ENCODE measurements around the gene ELANE.

ELANE gene

DNA sequence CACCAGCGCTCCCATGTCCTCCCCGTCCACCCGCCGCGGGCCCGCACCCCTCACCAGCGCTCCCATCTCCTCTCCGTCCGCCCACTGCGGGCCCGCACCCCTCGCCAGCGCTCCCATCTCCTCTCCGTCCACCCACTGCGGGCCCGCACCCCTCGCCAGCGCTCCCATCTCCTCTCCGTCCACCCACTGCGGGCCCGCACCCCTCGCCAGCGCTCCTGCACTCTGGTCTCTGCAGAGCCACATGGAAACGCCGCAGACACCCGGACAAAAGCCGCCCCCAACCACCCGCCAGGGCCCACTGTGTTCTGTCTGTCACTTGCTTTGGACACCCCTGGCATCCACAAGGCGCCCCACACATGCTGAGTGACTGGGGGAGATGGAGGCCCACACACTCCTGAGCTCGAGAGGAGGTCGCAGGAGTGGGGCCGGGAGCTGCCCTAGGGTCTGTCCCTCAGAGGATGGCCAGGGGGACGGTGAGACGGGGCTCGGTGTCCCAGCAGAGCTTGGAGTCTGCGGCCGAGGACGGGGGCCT, 14.7 kb downstream of the ELANE start:
- TF ChIP-seq, protein P1, sequence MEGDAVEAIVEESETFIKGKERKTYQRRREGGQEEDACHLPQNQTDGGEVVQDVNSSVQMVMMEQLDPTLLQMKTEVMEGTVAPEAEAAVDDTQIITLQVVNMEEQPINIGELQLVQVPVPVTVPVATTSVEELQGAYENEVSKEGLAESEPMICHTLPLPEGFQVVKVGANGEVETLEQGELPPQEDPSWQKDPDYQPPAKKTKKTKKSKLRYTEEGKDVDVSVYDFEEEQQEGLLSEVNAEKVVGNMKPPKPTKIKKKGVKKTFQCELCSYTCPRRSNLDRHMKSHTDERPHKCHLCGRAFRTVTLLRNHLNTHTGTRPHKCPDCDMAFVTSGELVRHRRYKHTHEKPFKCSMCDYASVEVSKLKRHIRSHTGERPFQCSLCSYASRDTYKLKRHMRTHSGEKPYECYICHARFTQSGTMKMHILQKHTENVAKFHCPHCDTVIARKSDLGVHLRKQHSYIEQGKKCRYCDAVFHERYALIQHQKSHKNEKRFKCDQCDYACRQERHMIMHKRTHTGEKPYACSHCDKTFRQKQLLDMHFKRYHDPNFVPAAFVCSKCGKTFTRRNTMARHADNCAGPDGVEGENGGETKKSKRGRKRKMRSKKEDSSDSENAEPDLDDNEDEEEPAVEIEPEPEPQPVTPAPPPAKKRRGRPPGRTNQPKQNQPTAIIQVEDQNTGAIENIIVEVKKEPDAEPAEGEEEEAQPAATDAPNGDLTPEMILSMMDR (IDR thresholded peaks at IDR 0.05) = no peak
- H3K4me1 ChIP-seq (ENCODE audit: control insufficient read depth in 1 of 2, insufficient read depth in 1 of 2, low read depth in 1 of 2, low read length in 1 of 2) = peaks cover 21 to 25% of the 10 kb centered on the region in 2 experiments
- no peaks in the 10 kb centered on the region for H3K9me3 ChIP-seq
- no peak overlapping the region for H3K4me3 ChIP-seq (ENCODE audit: low read depth in 1 of 2, low read length in 1 of 2)
- H3K27ac ChIP-seq = no peak overlapping the region
- H3K36me3 ChIP-seq = peaks cover 48% of the 10 kb centered on the region
- H3K27me3 ChIP-seq = peaks cover 10% of the 10 kb centered on the region

DNA sequence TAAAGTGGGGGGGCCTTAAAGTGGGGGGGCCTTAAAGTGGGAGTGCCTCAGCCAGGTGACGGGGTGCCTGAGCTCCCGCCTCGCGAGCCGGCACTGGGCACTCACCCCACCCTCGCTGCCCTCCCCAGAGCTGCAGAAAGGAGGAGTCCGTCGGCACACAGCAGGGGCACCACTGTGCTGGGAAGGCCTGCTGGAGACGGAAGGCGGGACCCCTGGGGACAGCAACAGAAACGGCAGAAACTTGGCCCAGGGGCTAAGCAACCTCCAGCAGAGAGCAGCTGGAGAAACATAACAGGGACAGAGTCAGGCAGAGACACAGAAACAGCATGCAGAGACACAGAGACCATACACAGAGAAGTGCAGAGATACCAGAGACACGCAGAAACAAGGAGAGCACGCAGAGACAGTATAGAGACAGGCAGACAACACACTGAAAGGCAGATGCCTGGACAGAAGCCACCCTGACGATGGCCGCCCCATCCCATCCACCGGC, 15.2 kb downstream of the ELANE start:
- TF ChIP-seq, protein P1 (IDR thresholded peaks at IDR 0.05) = no peak

DNA sequence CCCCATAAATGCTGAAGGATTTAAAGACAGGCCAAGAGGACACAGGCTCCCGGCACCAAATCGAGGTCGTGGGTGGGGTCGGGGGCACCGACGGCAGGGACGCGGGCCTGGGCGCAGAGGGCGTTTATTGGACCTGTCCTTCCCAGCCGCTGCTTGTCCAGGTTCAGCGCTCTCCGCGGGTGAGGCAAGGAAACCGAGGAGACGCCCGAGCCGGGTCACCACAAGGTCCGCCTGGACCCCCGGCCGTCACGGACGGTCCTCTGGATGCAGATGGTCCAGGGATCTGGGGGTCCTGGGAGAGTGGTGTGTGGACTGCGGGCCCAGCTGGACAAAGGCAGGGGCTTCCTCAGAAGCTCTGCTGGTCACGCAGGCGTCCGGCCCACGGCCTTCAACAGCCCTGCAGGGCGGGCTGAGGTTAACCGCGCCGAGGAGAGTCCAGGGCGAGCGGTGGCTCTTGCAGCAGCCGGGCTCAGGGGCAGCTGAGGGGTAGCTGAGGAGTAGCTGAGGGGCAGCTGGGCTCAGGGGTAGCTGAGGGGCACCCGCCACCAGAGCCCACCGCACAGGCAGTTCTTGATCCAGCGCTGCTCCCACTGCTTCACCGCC, 15.9 kb downstream of the ELANE start:
- Histone ChIP-seq H3K27me3 (no peaks in the 10 kb centered on the region), H3K27ac (no peak overlapping the region), H3K4me3 (ENCODE audit: low read depth in 1 of 2, low read length in 1 of 2) (no peak overlapping the region), H3K36me3 (peaks cover 48% of the 10 kb centered on the region), H3K9me3 (no peaks in the 10 kb centered on the region), H3K4me1 (ENCODE audit: control insufficient read depth in 1 of 2, insufficient read depth in 1 of 2, low read depth in 1 of 2, low read length in 1 of 2) (peaks cover 21 to 24% of the 10 kb centered on the region in 2 experiments)
- TF ChIP-seq, protein P1 (IDR thresholded peaks at IDR 0.05) = no peak

More for the DNA sequence above, 15.2 kb downstream of the ELANE start:
- Histone ChIP-seq H3K9me3 (no peaks in the 10 kb centered on the region), H3K4me3 (ENCODE audit: low read depth in 1 of 2, low read length in 1 of 2) (no peak overlapping the region), H3K4me1 (ENCODE audit: control insufficient read depth in 1 of 2, insufficient read depth in 1 of 2, low read depth in 1 of 2, low read length in 1 of 2) (peaks cover 25 to 26% of the 10 kb centered on the region in 2 experiments), H3K27me3 (peaks cover 5% of the 10 kb centered on the region), H3K36me3 (peaks cover 48% of the 10 kb centered on the region), H3K27ac (no peak overlapping the region)

GRCh38 chr19:868458-869244, 16.5 kb downstream of the ELANE start:
- TF ChIP-seq, protein P1 (IDR thresholded peaks at IDR 0.05) = no peak
- Histone ChIP-seq H3K27ac (no peak overlapping the region), H3K4me1 (ENCODE audit: control insufficient read depth in 1 of 2, insufficient read depth in 1 of 2, low read depth in 1 of 2, low read length in 1 of 2) (peaks cover 14 to 17% of the 10 kb centered on the region in 2 experiments), H3K4me3 (ENCODE audit: low read depth in 1 of 2, low read length in 1 of 2) (no peak overlapping the region), H3K27me3 (no peaks in the 10 kb centered on the region), H3K36me3 (peaks cover 51% of the 10 kb centered on the region), H3K9me3 (no peaks in the 10 kb centered on the region)

DNA sequence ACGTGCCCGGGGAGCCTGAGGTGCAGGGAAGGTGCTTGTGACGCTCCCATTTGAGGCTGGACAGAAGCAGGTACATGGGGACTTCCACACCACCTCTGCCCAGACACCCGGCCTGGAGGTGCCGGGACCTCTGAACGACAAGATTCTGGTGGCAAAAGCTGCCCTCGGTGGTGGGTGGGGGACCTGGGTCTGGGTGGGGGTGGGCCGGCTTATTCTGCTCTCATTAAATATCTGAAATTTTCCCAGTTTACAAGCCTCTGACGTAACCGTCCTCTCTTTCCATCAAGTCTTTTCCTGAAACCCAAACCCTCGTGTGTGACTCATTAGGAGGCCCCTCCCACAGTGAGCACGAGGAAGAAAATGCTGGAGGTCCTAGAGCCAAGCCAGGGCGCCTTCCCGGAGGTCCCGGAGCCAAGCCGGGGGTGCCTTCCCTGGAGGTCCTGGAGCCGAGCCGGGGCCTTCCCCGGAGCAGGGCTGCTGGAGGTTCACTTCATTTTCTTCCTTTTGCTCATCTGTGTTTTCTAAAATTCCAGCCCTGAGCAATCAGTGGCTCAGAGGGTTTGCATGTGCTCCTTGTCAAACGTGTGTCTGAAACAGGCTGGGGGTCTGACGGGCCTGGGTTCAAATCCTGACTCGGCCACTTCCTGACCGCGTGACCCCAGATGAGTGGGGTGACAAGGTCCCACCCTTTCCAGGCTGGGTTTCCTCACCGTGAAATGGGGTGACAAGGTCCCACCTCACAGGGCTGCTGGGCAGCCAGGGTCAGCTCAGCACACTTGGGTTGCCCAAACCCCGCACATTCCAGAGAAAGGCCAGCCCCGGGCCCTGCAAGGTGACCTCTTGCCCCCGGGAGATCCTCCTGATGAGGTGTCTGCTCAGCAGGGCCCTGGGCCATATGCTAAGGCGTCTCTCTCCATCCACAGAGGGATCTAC, 17.4 kb downstream of the ELANE start:
- TF ChIP-seq, protein P1 (IDR thresholded peaks at IDR 0.05) = no peak
- Histone ChIP-seq H3K36me3 (peaks cover 56% of the 10 kb centered on the region), H3K27ac (peak overlapping the region; percentile 18), H3K27me3 (no peaks in the 10 kb centered on the region), H3K4me1 (ENCODE audit: control insufficient read depth in 1 of 2, insufficient read depth in 1 of 2, low read depth in 1 of 2, low read length in 1 of 2) (peaks cover 7 to 10% of the 10 kb centered on the region in 2 experiments), H3K4me3 (ENCODE audit: low read depth in 1 of 2, low read length in 1 of 2) (no peak overlapping the region), H3K9me3 (no peaks in the 10 kb centered on the region)
